Left lung (tissue), 10 donors: ENCODE results near the gene UPF1. TPM values are rescaled to one million over a fixed set of nuclear protein-coding genes. Genes with fewer than 3 reads are reported as not detected.

Source experiments
- ATAC-seq: fragments of 200-7000 bp; cut with Tn5 transposase; one replicate; pipeline ENCODE4 v1.9.1; 2020; ENCODE audit warnings: moderate library complexity
- DNase-seq, 4 donors: peaks; one replicate each; pipeline ENCODE4 v3.0.0-alpha.2; 2013 to 2020
- H3K27ac ChIP-seq, 2 donors: fragments of 200-600 bp; sonication (generic) in 1 of 2; one replicate each; pipeline versions ENCODE4 v1.5.0 to v1.8.0; 2020 to 2021
- H3K27me3 ChIP-seq, 2 donors: fragments of 200-600 bp; sonication (generic) in 1 of 2; one replicate each; pipeline versions ENCODE4 v1.5.0 to v1.8.0; 2020 to 2021
- H3K36me3 ChIP-seq, 2 donors: fragments of 200-600 bp; sonication (generic) in 1 of 2; one replicate each; pipeline versions ENCODE4 v1.5.0 to v1.8.0; 2020 to 2021
- H3K4me1 ChIP-seq, 2 donors: fragments of 200-600 bp; one replicate each; pipeline ENCODE4 v1.8.0; 2021
- H3K4me3 ChIP-seq, 2 donors: fragments of 200-600 bp; sonication (generic) in 1 of 2; one replicate each; pipeline versions ENCODE4 v1.5.0 to v1.8.0; 2020 to 2021; ENCODE audit warnings: mild to moderate bottlenecking in 1 of 2
- H3K9me3 ChIP-seq, 2 donors: fragments of 200-600 bp; sonication (generic) in 1 of 2; one replicate each; pipeline versions ENCODE4 v1.5.0 to v1.8.0; 2020 to 2021
- CTCF ChIP-seq, 2 donors: fragments of 200-600 bp; sonication (generic) in 1 of 2; IDR thresholded peaks; one replicate each; pipeline versions ENCODE4 v1.5.0 to v1.8.0; 2021; ENCODE audit warnings: antibody characterized with exemption in 2 of 2
- intact Hi-C, 2 donors: fragments of 100-400 bp; cut with DNase I; formaldehyde crosslinking; loops; one replicate each; pipeline versions ENCODE4 v1.11.2 to v1.14.2; 2022
- polyA plus RNA-seq, 6 donors: library from polyadenylated mRNA; unstranded; fragments of 120-200 nt; gene quantifications; one replicate each; pipeline ENCODE4 v1.2.1, GENCODE V29; 2013; ENCODE audit not compliant: insufficient read length in 6 of 6
- total RNA-seq, 2 donors: library from RNA; stranded (reverse); fragmentation: NEBNext Ultra II Directional; extraction: Animal tissue kit (Norgen Biotek cat#: 25700); gene quantifications; one replicate each; pipeline ENCODE4 v1.2.1, GENCODE V29; 2021
- donor health status: DM: no; HTN: yes; CAD: no.
- donor health status: DM: no; HTN: no; CAD: no.

Gene UPF1
- total and polyA plus RNA-seq, 8 donors, result 49.1 to 80.9 (median 55.3) TPM

- H3K4me1 ChIP-seq, result peaks cover 29 to 95% of the 10 kb centered on the region in 2 donors
- ATAC-seq (no peak), DNase-seq (no peak)
- no peak overlapping the region for H3K27ac ChIP-seq
- H3K4me3 ChIP-seq, result no peak overlapping the region
- H3K27me3 ChIP-seq, result no peaks in the 10 kb centered on the region
- intact Hi-C loops, result loop anchor here in 1 of 2 donors (10.0 kb wide), 1 partner anchor 389 kb away; no protein-coding TSS in a partner anchor
- peaks cover 0 to 24% of the 10 kb centered on the region in 2 donors for H3K36me3 ChIP-seq
- no peak for TF ChIP-seq CTCF (IDR thresholded peaks at IDR 0.05)
- H3K9me3 ChIP-seq, result no peaks in the 10 kb centered on the region
Measured at GRCh38 chr19:18843960-18844359, 12.2 kb downstream of the UPF1 start.

- no peaks in the 10 kb centered on the region for H3K27me3 ChIP-seq
- peaks cover 0 to 22% of the 10 kb centered on the region in 2 donors for H3K36me3 ChIP-seq
- H3K4me1 ChIP-seq, result peaks cover 29 to 95% of the 10 kb centered on the region in 2 donors
- DNase-seq (peak in 1 of 4 donors; percentile 58), ATAC-seq (no peak)
- TF ChIP-seq CTCF (IDR thresholded peaks at IDR 0.05), result no peak
- intact Hi-C loops, result loop anchor here in 1 of 2 donors (10.0 kb wide), 1 partner anchor 390 kb away; no protein-coding TSS in a partner anchor
- no peak overlapping the region for H3K4me3 ChIP-seq
- no peak overlapping the region for H3K27ac ChIP-seq
- H3K9me3 ChIP-seq, result no peaks in the 10 kb centered on the region
Measured at GRCh38 chr19:18844806-18845329, 13.1 kb downstream of the UPF1 start.

- ATAC-seq (no peak), DNase-seq (no peak)
- Histone ChIP-seq H3K4me1 (peaks cover 28 to 93% of the 10 kb centered on the region in 2 donors), H3K36me3 (peaks cover 0 to 33% of the 10 kb centered on the region in 2 donors), H3K9me3 (no peaks in the 10 kb centered on the region), H3K27ac (no peak overlapping the region), H3K27me3 (no peaks in the 10 kb centered on the region), H3K4me3 (no peak overlapping the region)
- intact Hi-C loops, result loop anchor here in 1 of 2 donors (10.0 kb wide), 1 partner anchor 391 kb away; no protein-coding TSS in a partner anchor
- no peak for TF ChIP-seq CTCF (IDR thresholded peaks at IDR 0.05)
Measured at GRCh38 chr19:18845961-18846360, 14.2 kb downstream of the UPF1 start.

GRCh38 chr19:18846862-18847548 lies 15.2 kb downstream of the UPF1 start:
- peak; percentile 78 to 92 (median 85) for DNase-seq
- Histone ChIP-seq H3K27ac (peak overlapping the region; percentile 19 to 96), H3K36me3 (peaks cover 0 to 39% of the 10 kb centered on the region in 2 donors), H3K4me3 (no peak overlapping the region), H3K27me3 (no peaks in the 10 kb centered on the region), H3K4me1 (peaks cover 28 to 84% of the 10 kb centered on the region in 2 donors), H3K9me3 (no peaks in the 10 kb centered on the region)
- peak; percentile 91 for ATAC-seq
- peak; percentile 77 for TF ChIP-seq CTCF (IDR thresholded peaks at IDR 0.05)
- intact Hi-C loops, result loop anchor here in 1 of 2 donors (10.0 kb wide), 1 partner anchor 392 kb away; no protein-coding TSS in a partner anchor
